ENCODE data around the gene POLR1B. TPM values are rescaled to one million over a fixed set of nuclear protein-coding genes. Genes with fewer than 3 reads are reported as not detected.

Gene POLR1B, protein sequence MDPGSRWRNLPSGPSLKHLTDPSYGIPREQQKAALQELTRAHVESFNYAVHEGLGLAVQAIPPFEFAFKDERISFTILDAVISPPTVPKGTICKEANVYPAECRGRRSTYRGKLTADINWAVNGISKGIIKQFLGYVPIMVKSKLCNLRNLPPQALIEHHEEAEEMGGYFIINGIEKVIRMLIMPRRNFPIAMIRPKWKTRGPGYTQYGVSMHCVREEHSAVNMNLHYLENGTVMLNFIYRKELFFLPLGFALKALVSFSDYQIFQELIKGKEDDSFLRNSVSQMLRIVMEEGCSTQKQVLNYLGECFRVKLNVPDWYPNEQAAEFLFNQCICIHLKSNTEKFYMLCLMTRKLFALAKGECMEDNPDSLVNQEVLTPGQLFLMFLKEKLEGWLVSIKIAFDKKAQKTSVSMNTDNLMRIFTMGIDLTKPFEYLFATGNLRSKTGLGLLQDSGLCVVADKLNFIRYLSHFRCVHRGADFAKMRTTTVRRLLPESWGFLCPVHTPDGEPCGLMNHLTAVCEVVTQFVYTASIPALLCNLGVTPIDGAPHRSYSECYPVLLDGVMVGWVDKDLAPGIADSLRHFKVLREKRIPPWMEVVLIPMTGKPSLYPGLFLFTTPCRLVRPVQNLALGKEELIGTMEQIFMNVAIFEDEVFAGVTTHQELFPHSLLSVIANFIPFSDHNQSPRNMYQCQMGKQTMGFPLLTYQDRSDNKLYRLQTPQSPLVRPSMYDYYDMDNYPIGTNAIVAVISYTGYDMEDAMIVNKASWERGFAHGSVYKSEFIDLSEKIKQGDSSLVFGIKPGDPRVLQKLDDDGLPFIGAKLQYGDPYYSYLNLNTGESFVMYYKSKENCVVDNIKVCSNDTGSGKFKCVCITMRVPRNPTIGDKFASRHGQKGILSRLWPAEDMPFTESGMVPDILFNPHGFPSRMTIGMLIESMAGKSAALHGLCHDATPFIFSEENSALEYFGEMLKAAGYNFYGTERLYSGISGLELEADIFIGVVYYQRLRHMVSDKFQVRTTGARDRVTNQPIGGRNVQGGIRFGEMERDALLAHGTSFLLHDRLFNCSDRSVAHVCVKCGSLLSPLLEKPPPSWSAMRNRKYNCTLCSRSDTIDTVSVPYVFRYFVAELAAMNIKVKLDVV
- 32.2 and 36.1 TPM in 2 replicates for total RNA-seq

GRCh38 chr2:112542123-112542983, at the start of gene POLR1B:
POLR1B (plus strand) TSS chr2:112542465; CDS start chr2:112542495, 30 bp downstream.

DNA sequence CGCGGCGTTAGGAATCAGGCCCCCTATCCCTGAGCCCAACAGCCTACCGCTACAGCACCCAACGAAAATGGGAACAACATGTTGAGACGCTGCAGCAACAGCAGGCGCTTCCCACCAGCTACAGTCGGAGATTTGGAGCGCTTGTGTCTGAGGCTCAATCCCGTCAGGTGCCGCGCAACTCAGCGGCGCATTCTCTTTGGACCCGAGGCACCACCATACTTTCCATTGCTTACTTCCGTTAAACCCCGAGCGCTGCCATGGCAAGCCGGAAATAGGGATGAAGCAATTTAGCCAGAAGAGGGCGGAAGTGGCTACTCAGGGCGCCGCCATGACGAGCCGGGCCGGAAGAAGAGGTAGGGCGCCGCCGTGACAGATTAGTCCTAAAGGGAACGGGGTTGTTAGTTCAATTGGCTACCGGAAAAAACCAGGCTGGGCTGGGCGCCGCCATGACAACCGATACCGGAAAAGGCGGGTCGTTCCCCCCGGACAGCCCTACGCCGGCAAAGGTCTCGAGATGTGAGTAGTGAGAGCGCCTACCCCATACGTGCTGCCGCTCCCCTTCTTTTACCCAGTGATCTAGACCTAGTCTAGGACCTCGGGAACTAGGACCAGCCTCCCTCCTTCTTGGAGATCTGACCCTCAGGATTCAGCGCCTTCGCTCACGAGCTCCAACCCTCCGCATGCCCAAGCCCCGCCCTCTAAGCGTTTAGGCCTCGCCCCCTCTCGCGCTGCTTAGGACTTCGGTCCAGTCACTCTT, 42.0 kb downstream of the POLR1B start, which contains the start of gene CHCHD5:
CHCHD5 (plus strand) TSS at position 476 of the 757 bp plus-strand sequence; CDS start at position 515, 39 bp downstream.

Small RNA genes lying within 50 kb of the gene (small RNA-seq; reads per million reads assigned to genes)
- not detected for gene RF00019

Other genes starting within 250 kb of the POLR1B start
- gene RGPD8, start 108.8 kb upstream of the POLR1B start, total RNA-seq: 28.8 and 34.3 TPM in 2 replicates
- gene TTL, start 60.3 kb upstream of the POLR1B start, total RNA-seq: 94.3 and 102 TPM in 2 replicates
- 6.1 and 7.3 TPM in 2 replicates for gene CHCHD5, start 42.1 kb downstream of the POLR1B start, total RNA-seq
- 131 and 151 TPM in 2 replicates for gene SLC20A1, start 103.5 kb downstream of the POLR1B start, total RNA-seq
- gene NT5DC4, start 178.6 kb downstream of the POLR1B start, total RNA-seq: not detected in 2 replicates
- gene CKAP2L, start 222.1 kb downstream of the POLR1B start, total RNA-seq: 21.8 and 25.3 TPM in 2 replicates
- 1.2 and 1.8 TPM in 2 replicates for gene IL1A, start 242.0 kb downstream of the POLR1B start, total RNA-seq